Prostate gland (tissue), 2 donors: ENCODE data around the gene RNF220. TPM values are rescaled to one million over a fixed set of nuclear protein-coding genes. Genes with fewer than 3 reads are reported as not detected.

Source experiments
- DNase-seq: peaks from one replicate; pipeline ENCODE4 v3.0.0-alpha.2; 2019; ENCODE audit warnings: low spot score
- H3K27ac ChIP-seq, 2 donors: fragments of 200-600 bp; sonication (generic); 2 replicates each; pipeline ENCODE4 v1.5.1; 2017 to 2019
- H3K27me3 ChIP-seq: fragments of 200-600 bp; sonication (generic); replicated peaks from 2 replicates; pipeline ENCODE4 v1.5.1; 2019; ENCODE audit not compliant: insufficient read depth
- H3K36me3 ChIP-seq, 2 donors: fragments of 200-600 bp; sonication (generic); 1 replicate in 1 of 2; 2 replicates in 1 of 2; pipeline versions ENCODE4 v1.5.1 to v1.8.1; 2017 to 2019
- H3K4me1 ChIP-seq: fragments of 200-600 bp; sonication (generic); replicated peaks from 2 replicates; pipeline ENCODE4 v1.5.1; 2019
- H3K4me3 ChIP-seq, 2 donors: fragments of 200-600 bp; sonication (generic); 2 replicates each; pipeline ENCODE4 v1.5.1; 2017 to 2019
- H3K9me3 ChIP-seq: fragments of 200-600 bp; sonication (generic); 2 replicates; pipeline ENCODE4 v1.5.1; 2017
- CTCF ChIP-seq, 4 experiments: fragments of 200-600 bp in 2 of 4; fragments of 450-650 bp in 2 of 4; sonication (generic) in 2 of 4; IDR thresholded peaks; 1 replicate in 3 of 4; 2 replicates in 1 of 4; pipeline ENCODE4 v1.5.1; 2016 to 2019; ENCODE audit warnings: antibody characterized with exemption in 4 of 4, mild to moderate bottlenecking in 2 of 4, moderate library complexity in 2 of 4
- POLR2A ChIP-seq: fragments of 450-650 bp; IDR thresholded peaks from one replicate; pipeline ENCODE4 v1.6.1; 2016; ENCODE audit warnings: antibody characterized with exemption, mild to moderate bottlenecking
- POLR2AphosphoS5 ChIP-seq: sonication (generic); formaldehyde crosslinking; IDR thresholded peaks from one replicate; pipeline ENCODE4 v1.6.1; 2017; ENCODE audit warnings: antibody characterized with exemption
- WGBS: methylation state at CpG from one replicate; pipeline ENCODE4 v1.1.5; 2018; 5-methylcytosine and 5-hydroxymethylcytosine counted together
- intact Hi-C: fragments of 100-400 bp; cut with DNase I; formaldehyde crosslinking; loops from one replicate; pipeline ENCODE4 v1.14.2; 2022
- total RNA-seq, 2 donors: library from RNA; depleted of rRNA; stranded (reverse); fragments of >200 nt; gene quantifications; one replicate each; pipeline ENCODE4 v1.1.0, GENCODE V29; 2016

Gene RNF220
- total RNA-seq, 2 donors from 2014 or later: 116 to 147 TPM

- no peak for TF ChIP-seq POLR2A
- no peak for TF ChIP-seq POLR2AphosphoS5
- no peak for TF ChIP-seq CTCF (IDR thresholded peaks at IDR 0.05)
- intact Hi-C loops: no loop called here
- no peak for DNase-seq
- H3K4me1 ChIP-seq: no peaks in the 10 kb centered on the region
- H3K27me3 ChIP-seq: no peaks in the 10 kb centered on the region
- no peaks in the 10 kb centered on the region for H3K9me3 ChIP-seq
- H3K36me3 ChIP-seq: no peaks in the 10 kb centered on the region
- no peak overlapping the region for H3K4me3 ChIP-seq
- WGBS: 68% methylated on average over 12 of the region's 12 CpGs
- no peak overlapping the region for H3K27ac ChIP-seq
These were observed 219.3 kb downstream of the RNF220 start for GRCh38 chr1:44624268-44624901.

GRCh38 chr1:44625348-44625747 is 220.3 kb downstream of the RNF220 start:
- 86% methylated on average over 7 of the region's 7 CpGs for WGBS
- TF ChIP-seq POLR2A (no peak), CTCF (IDR thresholded peaks at IDR 0.05) (no peak), POLR2AphosphoS5 (no peak)
- H3K4me1 ChIP-seq: no peaks in the 10 kb centered on the region
- no peaks in the 10 kb centered on the region for H3K9me3 ChIP-seq
- H3K27me3 ChIP-seq: no peaks in the 10 kb centered on the region
- no peak overlapping the region for H3K4me3 ChIP-seq
- intact Hi-C loops: no loop called here
- no peaks in the 10 kb centered on the region for H3K36me3 ChIP-seq
- no peak overlapping the region for H3K27ac ChIP-seq
- no peak for DNase-seq

GRCh38 chr1:44628962-44629756 is 224.1 kb downstream of the RNF220 start:
- Histone ChIP-seq H3K36me3 (no peaks in the 10 kb centered on the region), H3K27me3 (no peaks in the 10 kb centered on the region), H3K4me1 (peaks cover 10% of the 10 kb centered on the region), H3K27ac (no peak overlapping the region), H3K4me3 (no peak overlapping the region), H3K9me3 (no peaks in the 10 kb centered on the region)
- WGBS: 85% methylated on average over 5 of the region's 5 CpGs
- no peak for DNase-seq
- TF ChIP-seq POLR2AphosphoS5 (no peak), CTCF (IDR thresholded peaks at IDR 0.05) (no peak), POLR2A (no peak)
- intact Hi-C loops: no loop called here

- no peaks in the 10 kb centered on the region for H3K9me3 ChIP-seq
- DNase-seq: no peak
- no peaks in the 10 kb centered on the region for H3K36me3 ChIP-seq
- no peak for TF ChIP-seq CTCF (IDR thresholded peaks at IDR 0.05)
- TF ChIP-seq POLR2AphosphoS5: no peak
- TF ChIP-seq POLR2A: no peak
- peaks cover 10% of the 10 kb centered on the region for H3K4me1 ChIP-seq
- intact Hi-C loops: no loop called here
- 95% methylated on average over 2 of the region's 2 CpGs for WGBS
- H3K4me3 ChIP-seq: no peak overlapping the region
- no peaks in the 10 kb centered on the region for H3K27me3 ChIP-seq
- no peak overlapping the region for H3K27ac ChIP-seq
These were observed 225.1 kb downstream of the RNF220 start for GRCh38 chr1:44630116-44630515.

- peaks cover 10% of the 10 kb centered on the region for H3K4me1 ChIP-seq
- TF ChIP-seq POLR2A: no peak
- TF ChIP-seq CTCF (IDR thresholded peaks at IDR 0.05): no peak
- TF ChIP-seq POLR2AphosphoS5: no peak
- H3K9me3 ChIP-seq: no peaks in the 10 kb centered on the region
- H3K27me3 ChIP-seq: no peaks in the 10 kb centered on the region
- DNase-seq: peak; percentile 10
- peak overlapping the region; percentile 84 to 90 for H3K27ac ChIP-seq
- H3K4me3 ChIP-seq: peak overlapping the region; percentile 53 to 81
- peaks cover 0 to 6% of the 10 kb centered on the region in 2 donors for H3K36me3 ChIP-seq
- intact Hi-C loops: no loop called here
- 15% methylated on average over 8 of the region's 8 CpGs for WGBS
These were observed 226.2 kb downstream of the RNF220 start for GRCh38 chr1:44631333-44631646.
